ENCODE measurements around the gene ART3. TPM values are rescaled to one million over a fixed set of nuclear protein-coding genes. Genes with fewer than 3 reads are reported as not detected.

The ART3 gene
- total and polyA plus RNA-seq, 9 of the 15 experiments (the other 6 are each of a cell fraction or from before 2014, with no cell fraction given) = 0.69 to 1.4 (median 1.1) TPM; not detected in 1

DNA sequence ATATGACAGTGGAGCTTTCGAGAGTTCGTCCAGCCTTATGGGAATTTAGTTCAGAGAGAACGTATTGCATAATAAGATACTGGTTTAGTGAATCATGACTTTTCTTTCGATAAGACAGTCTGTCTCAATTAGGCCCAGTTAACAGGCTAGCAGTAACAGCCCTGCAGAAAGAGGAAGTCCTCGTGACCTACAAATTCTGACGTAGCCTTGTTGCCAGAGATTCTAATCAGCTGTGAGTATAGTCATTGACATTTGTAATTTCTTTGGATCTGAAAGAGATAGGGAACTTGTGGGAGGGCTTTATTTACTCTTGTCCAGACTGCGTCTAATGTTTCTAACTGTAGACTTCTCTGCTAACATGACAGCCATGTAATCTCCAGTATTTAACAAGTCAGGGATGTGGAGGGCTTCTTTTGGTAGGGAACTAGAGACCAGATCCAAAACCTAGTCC, 15.8 kb downstream of the ART3 start (continued):
- TF ChIP-seq NUFIP1 (IDR thresholded peaks at IDR 0.05; ENCODE audit: partially characterized antibody) (no peak), RB1 (IDR thresholded peaks at IDR 0.05; ENCODE audit: low read depth) (no peak), CBX5 (IDR thresholded peaks at IDR 0.05; ENCODE audit: borderline replicate concordance, low read depth) (no peak), MTA2 (IDR thresholded peaks at IDR 0.05; ENCODE audit: low read depth) (no peak), RBM17 (IDR thresholded peaks at IDR 0.05; ENCODE audit: borderline replicate concordance, low read depth, low read length) (no peak)
- TF ChIP-seq, protein P1, sequence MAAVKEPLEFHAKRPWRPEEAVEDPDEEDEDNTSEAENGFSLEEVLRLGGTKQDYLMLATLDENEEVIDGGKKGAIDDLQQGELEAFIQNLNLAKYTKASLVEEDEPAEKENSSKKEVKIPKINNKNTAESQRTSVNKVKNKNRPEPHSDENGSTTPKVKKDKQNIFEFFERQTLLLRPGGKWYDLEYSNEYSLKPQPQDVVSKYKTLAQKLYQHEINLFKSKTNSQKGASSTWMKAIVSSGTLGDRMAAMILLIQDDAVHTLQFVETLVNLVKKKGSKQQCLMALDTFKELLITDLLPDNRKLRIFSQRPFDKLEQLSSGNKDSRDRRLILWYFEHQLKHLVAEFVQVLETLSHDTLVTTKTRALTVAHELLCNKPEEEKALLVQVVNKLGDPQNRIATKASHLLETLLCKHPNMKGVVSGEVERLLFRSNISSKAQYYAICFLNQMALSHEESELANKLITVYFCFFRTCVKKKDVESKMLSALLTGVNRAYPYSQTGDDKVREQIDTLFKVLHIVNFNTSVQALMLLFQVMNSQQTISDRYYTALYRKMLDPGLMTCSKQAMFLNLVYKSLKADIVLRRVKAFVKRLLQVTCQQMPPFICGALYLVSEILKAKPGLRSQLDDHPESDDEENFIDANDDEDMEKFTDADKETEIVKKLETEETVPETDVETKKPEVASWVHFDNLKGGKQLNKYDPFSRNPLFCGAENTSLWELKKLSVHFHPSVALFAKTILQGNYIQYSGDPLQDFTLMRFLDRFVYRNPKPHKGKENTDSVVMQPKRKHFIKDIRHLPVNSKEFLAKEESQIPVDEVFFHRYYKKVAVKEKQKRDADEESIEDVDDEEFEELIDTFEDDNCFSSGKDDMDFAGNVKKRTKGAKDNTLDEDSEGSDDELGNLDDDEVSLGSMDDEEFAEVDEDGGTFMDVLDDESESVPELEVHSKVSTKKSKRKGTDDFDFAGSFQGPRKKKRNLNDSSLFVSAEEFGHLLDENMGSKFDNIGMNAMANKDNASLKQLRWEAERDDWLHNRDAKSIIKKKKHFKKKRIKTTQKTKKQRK (IDR thresholded peaks at IDR 0.05; ENCODE audit: borderline replicate concordance, low read depth, low read length) = no peak

DNA sequence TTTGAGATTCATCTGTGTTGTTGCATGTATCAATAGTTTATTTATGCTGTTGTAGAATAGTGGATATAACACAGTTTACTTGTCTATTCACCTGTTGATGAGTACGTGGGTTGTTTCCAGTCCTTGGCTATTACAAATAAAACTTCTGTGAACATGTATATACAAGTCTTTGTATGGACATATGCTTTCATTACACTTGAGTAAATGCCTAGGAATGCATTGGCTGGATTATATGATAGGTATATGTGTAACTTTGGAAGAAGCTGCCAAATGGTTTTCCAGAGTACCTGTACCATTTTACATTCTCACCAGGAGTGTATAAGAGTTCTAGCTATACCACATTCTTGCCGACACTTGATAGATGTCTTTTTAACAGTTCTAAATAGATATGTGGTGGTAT, 16.5 kb downstream of the ART3 start:
- Histone ChIP-seq H3K79me2 (ENCODE audit: control insufficient read depth, insufficient read depth, low read length) (no peaks in the 10 kb centered on the region), H4K20me1 (replicated peaks; ENCODE audit: control insufficient read depth, insufficient read depth, low read length) (no peaks in the 10 kb centered on the region), H3K27ac (ENCODE audit: extremely low read depth, low read depth, low read length) (no peak overlapping the region), H2AFZ (ENCODE audit: low read depth, low read length) (no peak overlapping the region), H3K9me3 (replicated peaks; ENCODE audit: control insufficient read depth, insufficient read depth, low read depth, low read length) (no peaks in the 10 kb centered on the region), H3K36me3 (ENCODE audit: control insufficient read depth, insufficient read depth, low read length) (no peaks in the 10 kb centered on the region), H3K4me1 (replicated peaks in 1 of 2; ENCODE audit: control insufficient read depth in 2 of 2, insufficient read depth in 2 of 2, low read length in 2 of 2) (peaks cover 0 to 15% of the 10 kb centered on the region in 2 experiments; a peak in 4 of 5 replicates), H3K4me2 (ENCODE audit: insufficient read depth, low read length) (no peak overlapping the region), H3K9me1 (ENCODE audit: control insufficient read depth, insufficient read depth, low read length) (no peaks in the 10 kb centered on the region), H3K4me3 (no peak overlapping the region), H3K9ac (ENCODE audit: insufficient read depth in 1 of 2, low read depth in 2 of 2, low read length in 2 of 2) (no peak overlapping the region), H3K27me3 (ENCODE audit: control insufficient read depth in 2 of 2, insufficient read depth in 2 of 2, low read length in 2 of 2) (no peaks in the 10 kb centered on the region)
- ATAC-seq (no peak), FAIRE-seq (no peak), DNase-seq (ENCODE audit: extremely low read depth in 1 of 4, low spot score in 3 of 4) (no peak)
- WGBS (ENCODE audit: insufficient coverage, low coverage, missing lambda C conversion rate) = 84% methylated on average over 2 of the region's 2 CpGs
- TF ChIP-seq ZNF76 (CRISPR knock-in tag; IDR thresholded peaks at IDR 0.05; ENCODE audit: borderline replicate concordance) = no peak
- TF ChIP-seq BHLHE40 (IDR thresholded peaks at IDR 0.05; ENCODE audit: low read length) = no peak
- TF ChIP-seq, protein P2, sequence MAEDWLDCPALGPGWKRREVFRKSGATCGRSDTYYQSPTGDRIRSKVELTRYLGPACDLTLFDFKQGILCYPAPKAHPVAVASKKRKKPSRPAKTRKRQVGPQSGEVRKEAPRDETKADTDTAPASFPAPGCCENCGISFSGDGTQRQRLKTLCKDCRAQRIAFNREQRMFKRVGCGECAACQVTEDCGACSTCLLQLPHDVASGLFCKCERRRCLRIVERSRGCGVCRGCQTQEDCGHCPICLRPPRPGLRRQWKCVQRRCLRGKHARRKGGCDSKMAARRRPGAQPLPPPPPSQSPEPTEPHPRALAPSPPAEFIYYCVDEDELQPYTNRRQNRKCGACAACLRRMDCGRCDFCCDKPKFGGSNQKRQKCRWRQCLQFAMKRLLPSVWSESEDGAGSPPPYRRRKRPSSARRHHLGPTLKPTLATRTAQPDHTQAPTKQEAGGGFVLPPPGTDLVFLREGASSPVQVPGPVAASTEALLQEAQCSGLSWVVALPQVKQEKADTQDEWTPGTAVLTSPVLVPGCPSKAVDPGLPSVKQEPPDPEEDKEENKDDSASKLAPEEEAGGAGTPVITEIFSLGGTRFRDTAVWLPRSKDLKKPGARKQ (CRISPR knock-in tag; IDR thresholded peaks at IDR 0.05) = no peak
- ChIA-PET POLR2A (interaction anchor here (0.6 kb wide), 1 partner anchor 12 kb away, joined by 3 read pairs; no protein-coding TSS in a partner anchor), CTCF (ENCODE audit: low intra/inter-chr PET ratio) (no interaction called here)
- in situ Hi-C loops (cut with MboI) = no loop called here
- intact Hi-C loops (cut with micrococcal nuclease) = no loop called here
- BruUV-seq (replicated peaks) = no TSS peak
